A549 (cell line): Measurements from ENCODE around the gene FBXO15. TPM values are rescaled to one million over a fixed set of nuclear protein-coding genes. Genes with fewer than 3 reads are reported as not detected.

Experiments used
- ATAC-seq, 2 experiments: fragments of 200-7000 bp in 1 of 2; fragments of >200 bp in 1 of 2; cut with Nextera tagmentation in 1 of 2; cut with Tn5 transposase in 1 of 2; 3 replicates each; pipeline versions ENCODE4 v1.8.0 to v1.9.1; 2018 to 2020; ENCODE audit warnings: mild to moderate bottlenecking in 1 of 2, moderate library complexity in 1 of 2
- CTCF ChIA-PET: fragments of 300-600 bp; sonication (Branson Sonifier 250); formaldehyde crosslinking; extraction: SDS; loops from one replicate; lab custom pipeline; 2021; ENCODE audit warnings: antibody characterized with exemption, inconsistent platforms; lab: Yijun Ruan, JAX
- POLR2A ChIA-PET: fragments of 350-600 bp; formaldehyde crosslinking; extraction: SDS; loops from one replicate; lab custom pipeline; 2021; ENCODE audit warnings: antibody characterized with exemption, inconsistent platforms; lab: Yijun Ruan, JAX
- DNase-seq, 2 experiments: peaks; one replicate each; pipeline versions ENCODE4 v3.0.0 to v3.0.0-alpha.2; 2011 to 2016; ENCODE audit warnings: low read depth in 1 of 2, low spot score in 1 of 2
- FAIRE-seq: peaks from 2 replicates; lab custom pipeline; 2011; peaks lifted over from hg19 to GRCh38; lab: Jason Lieb, UNC
- H3K27ac ChIP-seq, 2 experiments: fragments of >200 bp; sonication (Bioruptor Twin); formaldehyde crosslinking; 3 replicates each; pipeline ENCODE4 v1.5.1; 2016 to 2017
- H3K4me1 ChIP-seq: fragments of >200 bp; sonication (Bioruptor Twin); formaldehyde crosslinking; 3 replicates; pipeline ENCODE4 v1.6.1; 2016
- H3K4me2 ChIP-seq: fragments of >200 bp; sonication (Bioruptor Twin); formaldehyde crosslinking; 3 replicates; pipeline ENCODE4 v1.6.1; 2016
- H3K4me3 ChIP-seq: fragments of >200 bp; sonication (Bioruptor Twin); formaldehyde crosslinking; 3 replicates; pipeline ENCODE4 v1.5.1; 2016
- H3K9me3 ChIP-seq: fragments of >200 bp; sonication (Bioruptor Twin); formaldehyde crosslinking; 3 replicates; pipeline ENCODE4 v1.6.1; 2016
- CHD4 ChIP-seq: fragments of 200-600 bp; sonication (generic); IDR thresholded peaks from 2 replicates; pipeline ENCODE4 v1.6.1; 2016; ENCODE audit warnings: antibody characterized with exemption, mild to moderate bottlenecking, borderline replicate concordance
- EHF ChIP-seq: fragments of 250-450 bp; sonication (Bioruptor Pico); IDR thresholded peaks from 2 replicates; pipeline ENCODE4 v1.5.0; 2020; ENCODE audit warnings: mild to moderate bottlenecking
- EHMT2 ChIP-seq: fragments of 200-600 bp; sonication (generic); IDR thresholded peaks from 2 replicates; pipeline ENCODE4 v1.6.1; 2016; ENCODE audit warnings: antibody characterized with exemption, low read depth, mild to moderate bottlenecking, moderate library complexity
- GATA3 ChIP-seq: IDR thresholded peaks from 2 replicates; pipeline ENCODE4 v1.6.1; 2012; ENCODE audit warnings: borderline replicate concordance
- HDAC2 ChIP-seq: fragments of 200-600 bp; sonication (generic); IDR thresholded peaks from 2 replicates; pipeline ENCODE4 v1.6.1; 2016
- HEYL ChIP-seq: fragments of 250-450 bp; sonication (Bioruptor Pico); IDR thresholded peaks from 2 replicates; pipeline ENCODE4 v1.8.0; 2021; ENCODE audit warnings: mild to moderate bottlenecking, moderate library complexity
- HMGXB4 ChIP-seq: fragments of 250-450 bp; sonication (Bioruptor Pico); IDR thresholded peaks from 2 replicates; pipeline ENCODE4 v1.5.0; 2021; ENCODE audit warnings: mild to moderate bottlenecking, moderate library complexity, borderline replicate concordance
- HOXB13 ChIP-seq: fragments of 250-450 bp; sonication (Bioruptor Pico); IDR thresholded peaks from 2 replicates; pipeline ENCODE4 v1.5.0; 2020; ENCODE audit warnings: low read depth, mild to moderate bottlenecking, moderate library complexity
- JUNB ChIP-seq: fragments of >200 bp; sonication (Bioruptor Twin); formaldehyde crosslinking; IDR thresholded peaks from 2 replicates; pipeline ENCODE4 v1.6.1; 2016
- NFE2L2 ChIP-seq: fragments of 150-350 bp; conservative IDR thresholded peaks from 2 replicates; pipeline ENCODE4 v1.6.1; 2014; ENCODE audit warnings: low read length
- NPAS2 ChIP-seq: fragments of 250-450 bp; sonication (Bioruptor Pico); IDR thresholded peaks from 2 replicates; pipeline ENCODE4 v1.8.0; 2022; ENCODE audit warnings: mild to moderate bottlenecking, moderate library complexity, borderline replicate concordance
- NR3C1 ChIP-seq: fragments of >200 bp; sonication (Bioruptor Twin); formaldehyde crosslinking; IDR thresholded peaks from 3 replicates; pipeline ENCODE4 v1.6.1; 2017
- PHF8 ChIP-seq: fragments of 200-600 bp; sonication (generic); IDR thresholded peaks from 2 replicates; pipeline ENCODE4 v1.6.1; 2016; ENCODE audit warnings: low read depth, mild to moderate bottlenecking, antibody characterized with exemption, moderate library complexity, borderline replicate concordance
- POLR2AphosphoS2 ChIP-seq: conservative IDR thresholded peaks from 2 replicates; pipeline ENCODE4 v1.6.1; 2012; ENCODE audit warnings: low read length, improper control_type of control experiment, inconsistent platforms
- RCOR1 ChIP-seq: fragments of 150-350 bp; IDR thresholded peaks from 2 replicates; pipeline ENCODE4 v1.6.1; 2014; ENCODE audit warnings: antibody characterized with exemption, low read length, low read depth
- SMC3 ChIP-seq: fragments of >200 bp; sonication (Bioruptor Twin); formaldehyde crosslinking; IDR thresholded peaks from 3 replicates; pipeline ENCODE4 v1.6.1; 2018; ENCODE audit warnings: inconsistent platforms
- SREBF2 ChIP-seq: fragments of 450-650 bp; IDR thresholded peaks from 2 replicates; pipeline ENCODE4 v1.6.1; 2014; ENCODE audit warnings: mild to moderate bottlenecking, moderate library complexity
- TFCP2L1 ChIP-seq: fragments of 250-450 bp; sonication (Bioruptor Pico); IDR thresholded peaks from 2 replicates; pipeline ENCODE4 v1.5.0; 2021; ENCODE audit warnings: mild to moderate bottlenecking
- TP53 ChIP-seq: fragments of 250-450 bp; sonication (Bioruptor Pico); IDR thresholded peaks from 2 replicates; pipeline ENCODE4 v1.5.0; 2021; ENCODE audit warnings: mild to moderate bottlenecking, moderate library complexity
- ZNF302 ChIP-seq: fragments of 250-450 bp; sonication (Bioruptor Pico); IDR thresholded peaks from 2 replicates; pipeline ENCODE4 v1.9.0; 2021; ENCODE audit warnings: inconsistent platforms, mild to moderate bottlenecking, moderate library complexity
- WGBS: methylation state at CpG from one replicate; pipeline ENCODE4 v1.1.6; 2017; ENCODE audit errors: missing lambda C conversion rate; 5-methylcytosine and 5-hydroxymethylcytosine counted together
- polyA plus RNA-seq, 4 experiments: library from polyadenylated mRNA; depleted of rRNA in 3 of 4; stranded (reverse); fragments of >200 nt; fragmentation: RNase III in 1 of 4; extraction: RNeasy Plus Mini Kit Qiagen cat#74134 plus additional on column Dnase treatment in 1 of 4; gene quantifications; 2 replicates in 3 of 4; 3 replicates in 1 of 4; pipeline ENCODE4 v1.2.3, GENCODE V29; 2011 to 2017
- TF ChIP-seq, protein P1 (sequence below): fragments of 450-650 bp; IDR thresholded peaks from 2 replicates; pipeline ENCODE4 v1.6.1; 2014; ENCODE audit warnings: antibody characterized with exemption
- TF ChIP-seq, protein P2 (sequence below): fragments of 250-450 bp; sonication (Bioruptor Pico); IDR thresholded peaks from 2 replicates; pipeline ENCODE4 v1.5.0; 2020; ENCODE audit warnings: low read depth, mild to moderate bottlenecking, moderate library complexity
- TF ChIP-seq, protein P3 (sequence below): IDR thresholded peaks from 2 replicates; pipeline ENCODE4 v1.6.1; 2012
- TF ChIP-seq, protein P4 (sequence below): IDR thresholded peaks from 2 replicates; pipeline ENCODE4 v1.6.1; 2012

FBXO15 gene
- polyA plus RNA-seq, 2 of the 4 experiments (the other 2 are of a cell fraction) = 1.3 to 2.3 TPM

DNA sequence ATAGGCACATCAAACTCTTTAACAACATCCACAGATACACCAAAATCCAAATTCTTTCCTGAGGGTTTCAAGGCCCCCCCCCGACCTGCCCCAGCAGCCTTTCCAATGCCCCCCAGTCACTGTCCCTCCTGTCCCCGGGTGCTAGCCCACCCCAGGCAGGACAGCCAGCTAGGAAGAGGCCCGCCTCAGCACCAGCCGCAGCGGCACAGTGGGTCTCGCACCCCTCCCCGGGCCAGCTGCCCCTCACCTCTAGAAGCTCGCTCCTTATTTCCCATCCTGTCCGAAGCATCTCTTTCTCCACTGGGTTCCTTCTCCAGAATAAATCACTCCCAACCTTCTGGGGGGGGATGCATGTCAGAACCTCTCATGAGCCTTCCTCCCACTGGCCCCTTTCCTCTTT lies 69.4 kb downstream of the FBXO15 start:
- DNase-seq (no peak), FAIRE-seq (no peak), ATAC-seq (no peak)
- TF ChIP-seq EHMT2 = no peak
- TF ChIP-seq SMC3 = no peak
- no peak for TF ChIP-seq NPAS2 (CRISPR knock-in tag)
- no peak for TF ChIP-seq POLR2AphosphoS2
- TF ChIP-seq HDAC2 = no peak
- no peak for TF ChIP-seq PHF8
- TF ChIP-seq NR3C1 = no peak
- TF ChIP-seq TFCP2L1 (CRISPR knock-in tag) = no peak
- TF ChIP-seq HOXB13 (CRISPR knock-in tag) = no peak
- no peak for TF ChIP-seq SREBF2
- no peak for TF ChIP-seq CHD4
- TF ChIP-seq, protein P1, sequence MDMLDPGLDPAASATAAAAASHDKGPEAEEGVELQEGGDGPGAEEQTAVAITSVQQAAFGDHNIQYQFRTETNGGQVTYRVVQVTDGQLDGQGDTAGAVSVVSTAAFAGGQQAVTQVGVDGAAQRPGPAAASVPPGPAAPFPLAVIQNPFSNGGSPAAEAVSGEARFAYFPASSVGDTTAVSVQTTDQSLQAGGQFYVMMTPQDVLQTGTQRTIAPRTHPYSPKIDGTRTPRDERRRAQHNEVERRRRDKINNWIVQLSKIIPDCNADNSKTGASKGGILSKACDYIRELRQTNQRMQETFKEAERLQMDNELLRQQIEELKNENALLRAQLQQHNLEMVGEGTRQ = no peak
- no peak for TF ChIP-seq HEYL (CRISPR knock-in tag)
- TF ChIP-seq EHF (CRISPR knock-in tag) = no peak
- 33% methylated on average over 3 of the region's 9 CpGs for WGBS
- no peak overlapping the region for H3K27ac ChIP-seq
- no peaks in the 10 kb centered on the region for H3K4me1 ChIP-seq
- H3K4me2 ChIP-seq = no peak overlapping the region
- CTCF ChIA-PET = no interaction called here
- POLR2A ChIA-PET = no interaction called here
- H3K9me3 ChIP-seq = no peaks in the 10 kb centered on the region
- H3K4me3 ChIP-seq = no peak overlapping the region

DNA sequence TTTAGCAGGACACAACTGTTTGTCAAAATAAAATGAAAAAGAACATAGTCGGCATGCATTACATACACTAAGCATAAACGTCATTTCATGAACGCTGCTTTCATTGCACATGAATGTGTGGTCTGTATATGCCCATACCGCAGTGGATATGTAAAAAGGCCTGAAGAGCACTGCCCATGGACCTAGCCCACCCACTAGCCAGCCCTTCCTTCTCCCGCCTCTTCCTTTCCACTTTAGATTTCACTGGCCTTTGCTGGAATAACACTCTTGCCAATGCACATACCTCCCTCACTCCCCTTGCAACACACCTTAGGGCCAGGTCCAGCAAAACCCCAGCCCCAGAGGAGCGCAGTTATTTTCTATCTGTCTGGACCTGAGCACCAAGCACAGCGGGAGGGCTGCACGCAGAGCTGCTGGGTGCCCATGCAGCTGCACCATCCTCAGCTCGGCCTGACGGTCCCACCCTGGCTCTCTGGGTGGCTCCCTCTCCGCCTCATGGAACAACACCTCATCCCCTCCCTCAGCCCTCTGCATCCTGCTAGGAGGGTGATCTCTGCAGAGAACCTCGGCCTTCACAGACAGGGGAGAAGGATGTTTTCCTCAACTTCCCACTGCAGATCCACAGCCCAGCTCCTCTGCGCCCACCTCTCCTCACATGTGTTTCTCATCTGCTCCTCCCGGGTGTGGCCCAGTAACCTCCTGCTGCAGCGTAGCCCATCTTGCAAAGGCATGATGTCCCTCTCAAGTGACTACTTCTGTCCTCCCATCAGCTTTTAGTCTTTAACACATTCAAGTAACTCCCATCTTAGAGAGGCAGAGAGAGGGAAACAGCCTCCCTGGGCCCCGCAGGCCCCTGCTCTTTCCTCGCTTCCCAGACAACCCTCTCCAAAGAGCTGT lies 72.7 kb downstream of the FBXO15 start:
- H3K4me1 ChIP-seq = no peaks in the 10 kb centered on the region
- FAIRE-seq = no peak
- ChIA-PET POLR2A (no interaction called here), CTCF (interaction anchor here (1.2 kb wide), 2 partner anchors 10 to 51 kb away, joined by 3 read pairs; no protein-coding TSS in a partner anchor)
- TF ChIP-seq SREBF2 = no peak
- TF ChIP-seq NPAS2 (CRISPR knock-in tag) = no peak
- no peak for TF ChIP-seq GATA3
- TF ChIP-seq, protein P2, sequence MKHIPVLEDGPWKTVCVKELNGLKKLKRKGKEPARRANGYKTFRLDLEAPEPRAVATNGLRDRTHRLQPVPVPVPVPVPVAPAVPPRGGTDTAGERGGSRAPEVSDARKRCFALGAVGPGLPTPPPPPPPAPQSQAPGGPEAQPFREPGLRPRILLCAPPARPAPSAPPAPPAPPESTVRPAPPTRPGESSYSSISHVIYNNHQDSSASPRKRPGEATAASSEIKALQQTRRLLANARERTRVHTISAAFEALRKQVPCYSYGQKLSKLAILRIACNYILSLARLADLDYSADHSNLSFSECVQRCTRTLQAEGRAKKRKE = no peak
- no peak for TF ChIP-seq NFE2L2
- TF ChIP-seq RCOR1 = no peak
- TF ChIP-seq JUNB = no peak
- no peak for TF ChIP-seq TP53 (CRISPR knock-in tag)
- no peak for TF ChIP-seq HMGXB4 (CRISPR knock-in tag)
- TF ChIP-seq, protein P3, sequence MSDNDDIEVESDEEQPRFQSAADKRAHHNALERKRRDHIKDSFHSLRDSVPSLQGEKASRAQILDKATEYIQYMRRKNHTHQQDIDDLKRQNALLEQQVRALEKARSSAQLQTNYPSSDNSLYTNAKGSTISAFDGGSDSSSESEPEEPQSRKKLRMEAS = no peak
- TF ChIP-seq, protein P4, sequence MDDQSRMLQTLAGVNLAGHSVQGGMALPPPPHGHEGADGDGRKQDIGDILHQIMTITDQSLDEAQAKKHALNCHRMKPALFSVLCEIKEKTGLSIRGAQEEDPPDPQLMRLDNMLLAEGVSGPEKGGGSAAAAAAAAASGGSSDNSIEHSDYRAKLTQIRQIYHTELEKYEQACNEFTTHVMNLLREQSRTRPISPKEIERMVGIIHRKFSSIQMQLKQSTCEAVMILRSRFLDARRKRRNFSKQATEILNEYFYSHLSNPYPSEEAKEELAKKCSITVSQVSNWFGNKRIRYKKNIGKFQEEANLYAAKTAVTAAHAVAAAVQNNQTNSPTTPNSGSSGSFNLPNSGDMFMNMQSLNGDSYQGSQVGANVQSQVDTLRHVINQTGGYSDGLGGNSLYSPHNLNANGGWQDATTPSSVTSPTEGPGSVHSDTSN = no peak
- TF ChIP-seq ZNF302 (CRISPR knock-in tag) = no peak
- TF ChIP-seq POLR2AphosphoS2 = no peak
- TF ChIP-seq, all 56 proteins: peak for 0
- H3K9me3 ChIP-seq = no peaks in the 10 kb centered on the region
- ATAC-seq (no peak), DNase-seq (no peak)
- no peak overlapping the region for H3K4me3 ChIP-seq
- H3K4me2 ChIP-seq = no peak overlapping the region
- WGBS = 63% methylated on average over 15 of the region's 17 CpGs
- H3K27ac ChIP-seq = no peak overlapping the region
